ENCODE results near the gene UNK. TPM values are rescaled to one million over a fixed set of nuclear protein-coding genes. Genes with fewer than 3 reads are reported as not detected.
A peak's percentile ranks its signal among the peaks of the same experiment; 100 is the strongest.

The UNK gene
- total and polyA plus RNA-seq, 2 of the 13 experiments (the other 11 are each of a cell fraction or from before 2014, with no cell fraction given), result 31.6 to 33.0 TPM

DNA sequence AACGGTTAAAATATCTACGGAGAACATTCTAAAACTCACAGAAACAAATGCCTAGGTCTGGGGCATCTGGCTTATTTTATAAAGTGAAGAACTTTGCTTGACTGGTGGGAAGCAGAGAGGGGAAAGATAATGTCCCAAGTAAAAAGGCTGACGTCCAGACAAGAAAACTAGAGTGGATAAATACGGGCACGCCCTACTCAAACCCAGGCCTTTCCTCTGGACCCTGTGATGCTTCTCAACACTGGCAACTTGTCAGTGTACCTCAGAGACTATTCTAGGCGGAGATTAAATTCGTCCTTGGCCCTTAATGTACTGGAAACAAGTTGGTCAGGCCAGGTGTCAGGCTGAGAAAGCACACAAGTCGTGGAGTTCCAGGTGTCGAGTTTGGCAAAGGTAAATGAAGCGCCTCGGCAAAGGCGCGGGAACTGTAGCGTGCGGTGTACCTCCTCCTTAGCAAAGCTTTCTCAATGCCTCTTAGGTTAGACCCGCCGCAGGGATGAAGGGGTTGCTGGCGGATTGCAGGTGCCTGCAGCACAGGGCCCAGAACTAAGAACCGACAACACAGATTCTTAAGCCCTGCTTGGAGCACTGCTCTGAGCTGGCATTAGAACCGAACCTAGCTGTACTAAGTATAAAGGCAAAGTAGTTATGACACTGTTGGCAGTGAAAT, 668 bp upstream of the UNK start (continued):
- TF ChIP-seq ZNF567 (CRISPR knock-in tag; IDR thresholded peaks at IDR 0.05; ENCODE audit: borderline replicate concordance) (no peak), THAP11 (CRISPR knock-in tag; IDR thresholded peaks at IDR 0.05) (no peak), HOXA7 (CRISPR knock-in tag; IDR thresholded peaks at IDR 0.05) (no peak), MTA3 (CRISPR knock-in tag; IDR thresholded peaks at IDR 0.05) (no peak), ATF7-NPFF (CRISPR knock-in tag; IDR thresholded peaks at IDR 0.05; ENCODE audit: low read depth) (no peak; the same call in 1 of the 2 replicates), ZNF160 (CRISPR knock-in tag; IDR thresholded peaks at IDR 0.05) (no peak), PCBP1 (IDR thresholded peaks at IDR 0.05; ENCODE audit: borderline replicate concordance, low read depth, low read length) (no peak), ZNF292 (CRISPR knock-in tag; IDR thresholded peaks at IDR 0.05; ENCODE audit: borderline replicate concordance, low read depth) (no peak), REL (CRISPR knock-in tag; conservative IDR thresholded peaks at IDR 0.05) (no peak; the same call in 1 of the 2 replicates), ZNF607 (CRISPR knock-in tag; IDR thresholded peaks at IDR 0.05; ENCODE audit: borderline replicate concordance) (peak; percentile 71; the same call in 1 of the 2 replicates), ZNF790 (CRISPR knock-in tag; IDR thresholded peaks at IDR 0.05; ENCODE audit: borderline replicate concordance) (no peak), ATAD3A (CRISPR knock-in tag; IDR thresholded peaks at IDR 0.05) (no peak), HDAC6 (IDR thresholded peaks at IDR 0.05; ENCODE audit: low read depth, low read length) (no peak), ZNF777 (CRISPR knock-in tag; IDR thresholded peaks at IDR 0.05) (peak; percentile 66)
- TF ChIP-seq, protein P1, sequence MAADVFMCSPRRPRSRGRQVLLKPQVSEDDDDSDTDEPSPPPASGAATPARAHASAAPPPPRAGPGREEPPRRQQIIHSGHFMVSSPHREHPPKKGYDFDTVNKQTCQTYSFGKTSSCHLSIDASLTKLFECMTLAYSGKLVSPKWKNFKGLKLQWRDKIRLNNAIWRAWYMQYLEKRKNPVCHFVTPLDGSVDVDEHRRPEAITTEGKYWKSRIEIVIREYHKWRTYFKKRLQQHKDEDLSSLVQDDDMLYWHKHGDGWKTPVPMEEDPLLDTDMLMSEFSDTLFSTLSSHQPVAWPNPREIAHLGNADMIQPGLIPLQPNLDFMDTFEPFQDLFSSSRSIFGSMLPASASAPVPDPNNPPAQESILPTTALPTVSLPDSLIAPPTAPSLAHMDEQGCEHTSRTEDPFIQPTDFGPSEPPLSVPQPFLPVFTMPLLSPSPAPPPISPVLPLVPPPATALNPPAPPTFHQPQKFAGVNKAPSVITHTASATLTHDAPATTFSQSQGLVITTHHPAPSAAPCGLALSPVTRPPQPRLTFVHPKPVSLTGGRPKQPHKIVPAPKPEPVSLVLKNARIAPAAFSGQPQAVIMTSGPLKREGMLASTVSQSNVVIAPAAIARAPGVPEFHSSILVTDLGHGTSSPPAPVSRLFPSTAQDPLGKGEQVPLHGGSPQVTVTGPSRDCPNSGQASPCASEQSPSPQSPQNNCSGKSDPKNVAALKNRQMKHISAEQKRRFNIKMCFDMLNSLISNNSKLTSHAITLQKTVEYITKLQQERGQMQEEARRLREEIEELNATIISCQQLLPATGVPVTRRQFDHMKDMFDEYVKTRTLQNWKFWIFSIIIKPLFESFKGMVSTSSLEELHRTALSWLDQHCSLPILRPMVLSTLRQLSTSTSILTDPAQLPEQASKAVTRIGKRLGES (CRISPR knock-in tag; IDR thresholded peaks at IDR 0.05; ENCODE audit: borderline replicate concordance), result 0 out of 2 replicates have a peak, but pooled peaks have one; percentile 32
- TF ChIP-seq, protein P2, sequence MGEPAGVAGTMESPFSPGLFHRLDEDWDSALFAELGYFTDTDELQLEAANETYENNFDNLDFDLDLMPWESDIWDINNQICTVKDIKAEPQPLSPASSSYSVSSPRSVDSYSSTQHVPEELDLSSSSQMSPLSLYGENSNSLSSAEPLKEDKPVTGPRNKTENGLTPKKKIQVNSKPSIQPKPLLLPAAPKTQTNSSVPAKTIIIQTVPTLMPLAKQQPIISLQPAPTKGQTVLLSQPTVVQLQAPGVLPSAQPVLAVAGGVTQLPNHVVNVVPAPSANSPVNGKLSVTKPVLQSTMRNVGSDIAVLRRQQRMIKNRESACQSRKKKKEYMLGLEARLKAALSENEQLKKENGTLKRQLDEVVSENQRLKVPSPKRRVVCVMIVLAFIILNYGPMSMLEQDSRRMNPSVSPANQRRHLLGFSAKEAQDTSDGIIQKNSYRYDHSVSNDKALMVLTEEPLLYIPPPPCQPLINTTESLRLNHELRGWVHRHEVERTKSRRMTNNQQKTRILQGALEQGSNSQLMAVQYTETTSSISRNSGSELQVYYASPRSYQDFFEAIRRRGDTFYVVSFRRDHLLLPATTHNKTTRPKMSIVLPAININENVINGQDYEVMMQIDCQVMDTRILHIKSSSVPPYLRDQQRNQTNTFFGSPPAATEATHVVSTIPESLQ (CRISPR knock-in tag; conservative IDR thresholded peaks at IDR 0.05), result no peak; the same call in 1 of the 2 replicates
- TF ChIP-seq, protein P3, sequence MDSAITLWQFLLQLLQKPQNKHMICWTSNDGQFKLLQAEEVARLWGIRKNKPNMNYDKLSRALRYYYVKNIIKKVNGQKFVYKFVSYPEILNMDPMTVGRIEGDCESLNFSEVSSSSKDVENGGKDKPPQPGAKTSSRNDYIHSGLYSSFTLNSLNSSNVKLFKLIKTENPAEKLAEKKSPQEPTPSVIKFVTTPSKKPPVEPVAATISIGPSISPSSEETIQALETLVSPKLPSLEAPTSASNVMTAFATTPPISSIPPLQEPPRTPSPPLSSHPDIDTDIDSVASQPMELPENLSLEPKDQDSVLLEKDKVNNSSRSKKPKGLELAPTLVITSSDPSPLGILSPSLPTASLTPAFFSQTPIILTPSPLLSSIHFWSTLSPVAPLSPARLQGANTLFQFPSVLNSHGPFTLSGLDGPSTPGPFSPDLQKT (CRISPR knock-in tag; IDR thresholded peaks at IDR 0.05; ENCODE audit: borderline replicate concordance), result no peak
- TF ChIP-seq, protein P4, sequence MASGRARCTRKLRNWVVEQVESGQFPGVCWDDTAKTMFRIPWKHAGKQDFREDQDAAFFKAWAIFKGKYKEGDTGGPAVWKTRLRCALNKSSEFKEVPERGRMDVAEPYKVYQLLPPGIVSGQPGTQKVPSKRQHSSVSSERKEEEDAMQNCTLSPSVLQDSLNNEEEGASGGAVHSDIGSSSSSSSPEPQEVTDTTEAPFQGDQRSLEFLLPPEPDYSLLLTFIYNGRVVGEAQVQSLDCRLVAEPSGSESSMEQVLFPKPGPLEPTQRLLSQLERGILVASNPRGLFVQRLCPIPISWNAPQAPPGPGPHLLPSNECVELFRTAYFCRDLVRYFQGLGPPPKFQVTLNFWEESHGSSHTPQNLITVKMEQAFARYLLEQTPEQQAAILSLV (CRISPR knock-in tag; IDR thresholded peaks at IDR 0.05; ENCODE audit: borderline replicate concordance), result no peak
- TF ChIP-seq, protein P5, sequence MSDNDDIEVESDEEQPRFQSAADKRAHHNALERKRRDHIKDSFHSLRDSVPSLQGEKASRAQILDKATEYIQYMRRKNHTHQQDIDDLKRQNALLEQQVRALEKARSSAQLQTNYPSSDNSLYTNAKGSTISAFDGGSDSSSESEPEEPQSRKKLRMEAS (IDR thresholded peaks at IDR 0.05), result peak; percentile 59
- TF ChIP-seq, protein P6, sequence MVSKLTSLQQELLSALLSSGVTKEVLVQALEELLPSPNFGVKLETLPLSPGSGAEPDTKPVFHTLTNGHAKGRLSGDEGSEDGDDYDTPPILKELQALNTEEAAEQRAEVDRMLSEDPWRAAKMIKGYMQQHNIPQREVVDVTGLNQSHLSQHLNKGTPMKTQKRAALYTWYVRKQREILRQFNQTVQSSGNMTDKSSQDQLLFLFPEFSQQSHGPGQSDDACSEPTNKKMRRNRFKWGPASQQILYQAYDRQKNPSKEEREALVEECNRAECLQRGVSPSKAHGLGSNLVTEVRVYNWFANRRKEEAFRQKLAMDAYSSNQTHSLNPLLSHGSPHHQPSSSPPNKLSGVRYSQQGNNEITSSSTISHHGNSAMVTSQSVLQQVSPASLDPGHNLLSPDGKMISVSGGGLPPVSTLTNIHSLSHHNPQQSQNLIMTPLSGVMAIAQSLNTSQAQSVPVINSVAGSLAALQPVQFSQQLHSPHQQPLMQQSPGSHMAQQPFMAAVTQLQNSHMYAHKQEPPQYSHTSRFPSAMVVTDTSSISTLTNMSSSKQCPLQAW (CRISPR knock-in tag; IDR thresholded peaks at IDR 0.05), result no peak

Measured in HepG2 (cell line).